ENCODE measurements around the gene RTTN. TPM values are rescaled to one million over a fixed set of nuclear protein-coding genes. Genes with fewer than 3 reads are reported as not detected.
A peak's percentile ranks its signal among the peaks of the same experiment; 100 is the strongest.

RTTN gene
- total and polyA plus RNA-seq, 2 of the 13 experiments (the other 11 are each of a cell fraction or from before 2014, with no cell fraction given), result 5.4 to 18.7 TPM

GRCh38 chr18:70015127-70015526 lies 190.4 kb downstream of the RTTN start (continued):
- TF ChIP-seq ZNF337 (CRISPR knock-in tag; IDR thresholded peaks at IDR 0.05; ENCODE audit: borderline replicate concordance, low read depth), result no peak
- TF ChIP-seq ZNF329 (CRISPR knock-in tag; IDR thresholded peaks at IDR 0.05; ENCODE audit: low read depth), result no peak
- TF ChIP-seq PAWR (CRISPR knock-in tag; IDR thresholded peaks at IDR 0.05; ENCODE audit: borderline replicate concordance), result no peak
- no peak for TF ChIP-seq MLXIP (CRISPR knock-in tag; IDR thresholded peaks at IDR 0.05; ENCODE audit: borderline replicate concordance)
- no peak for TF ChIP-seq SSRP1 (CRISPR knock-in tag; IDR thresholded peaks at IDR 0.05)

GRCh38 chr18:70005580-70005979 lies 199.9 kb downstream of the RTTN start:
- FAIRE-seq, result no peak
- peak; percentile 27 for DNase-seq (ENCODE audit: low spot score)
- no peak overlapping the region for H2AFZ ChIP-seq (ENCODE audit: low read length)
- no peaks in the 10 kb centered on the region for H3K79me2 ChIP-seq (ENCODE audit: insufficient read depth, low read length)
- no peak overlapping the region for H3K9ac ChIP-seq (ENCODE audit: insufficient read depth, low read depth, low read length)
- no peak overlapping the region; a peak in 1 of 6 replicates for H3K4me3 ChIP-seq (replicated peaks in 1 of 3; ENCODE audit: insufficient read depth in 1 of 3, low read depth in 2 of 3, low read length in 3 of 3)
- peak overlapping the region; percentile 35; the same call in 1 of the 2 replicates for H3K4me2 ChIP-seq (ENCODE audit: low read depth, low read length)
- peak overlapping the region; percentile 45 for H3K27ac ChIP-seq (ENCODE audit: extremely low read length, insufficient read depth, low read length)
- in situ Hi-C loops (cut with HindIII; ENCODE audit: extremely low pct_ligation_motif_present, low pct_unique_long_range_greater_than_20kb), result no loop called here
- POLR2A ChIA-PET, result no interaction called here
- ATAC-seq, result peak; percentile 93
- no peaks in the 10 kb centered on the region for H3K9me3 ChIP-seq (ENCODE audit: low read length)
- H4K20me1 ChIP-seq (ENCODE audit: insufficient read depth, low read length), result no peaks in the 10 kb centered on the region
- H3K36me3 ChIP-seq (replicated peaks in 1 of 2; ENCODE audit: control insufficient read depth in 1 of 2, insufficient read depth in 2 of 2, low read length in 2 of 2), result peaks cover 0 to 2% of the 10 kb centered on the region in 2 experiments; a peak in 1 of 5 replicates
- CTCF ChIA-PET (ENCODE audit: low intra/inter-chr PET ratio, low total read pairs), result no interaction called here
- H3K27me3 ChIP-seq (ENCODE audit: control insufficient read depth in 1 of 2, insufficient read depth in 2 of 2, low read length in 2 of 2), result no peaks in the 10 kb centered on the region
- intact Hi-C loops (cut with micrococcal nuclease; ENCODE audit: unreplicated experiment), result no loop called here
- peaks cover 24% of the 10 kb centered on the region for H3K4me1 ChIP-seq (ENCODE audit: insufficient read depth, low read length)
- 49% methylated on average over 3 of the region's 3 CpGs for WGBS (ENCODE audit: low lambda C conversion rate)
- no TSS peak for BruUV-seq (replicated peaks)
- no peak for TF ChIP-seq ZFYVE20 (CRISPR knock-in tag; IDR thresholded peaks at IDR 0.05; ENCODE audit: borderline replicate concordance, low read depth)
- TF ChIP-seq SOX5 (CRISPR knock-in tag; IDR thresholded peaks at IDR 0.05; ENCODE audit: borderline replicate concordance), result peak; percentile 52; the same call in 1 of the 2 replicates
- no peak for TF ChIP-seq FOXP1 (IDR thresholded peaks at IDR 0.05)
- TF ChIP-seq FOXP1 (CRISPR knock-in tag; IDR thresholded peaks at IDR 0.05), result peak; percentile 76
- no peak for TF ChIP-seq ZNF547 (CRISPR knock-in tag; IDR thresholded peaks at IDR 0.05)
- peak; percentile 37; the same call in 1 of the 2 replicates for TF ChIP-seq BCL6 (CRISPR knock-in tag; IDR thresholded peaks at IDR 0.05)
- TF ChIP-seq MTERF4 (CRISPR knock-in tag; IDR thresholded peaks at IDR 0.05), result no peak
- 0 out of 2 replicates have a peak, but pooled peaks have one; percentile 27 for TF ChIP-seq FOSL2 (CRISPR knock-in tag; IDR thresholded peaks at IDR 0.05)
- TF ChIP-seq MED1 (CRISPR knock-in tag; IDR thresholded peaks at IDR 0.05), result peak; percentile 44
- peak; percentile 69 for TF ChIP-seq PAXIP1 (CRISPR knock-in tag; conservative IDR thresholded peaks at IDR 0.05)
- peak; percentile 22; the same call in 1 of the 2 replicates for TF ChIP-seq FOXK1 (CRISPR knock-in tag; IDR thresholded peaks at IDR 0.05; ENCODE audit: borderline replicate concordance, low read depth)
- TF ChIP-seq RARA (CRISPR knock-in tag; IDR thresholded peaks at IDR 0.05), result peak; percentile 14; the same call in 1 of the 2 replicates
